Loucy (cell line): ENCODE measurements around the gene SLC38A3.

Source experiments
- H2AFZ ChIP-seq: fragments of 200-600 bp; sonication (generic); 2 replicates; pipeline ENCODE4 v1.6.0; 2016; ENCODE audit warnings: antibody characterized with exemption, mild to moderate bottlenecking, low read length, moderate library complexity
- H3F3A ChIP-seq: fragments of 200-600 bp; 2 replicates; pipeline ENCODE4 v1.6.0; 2016; ENCODE audit warnings: antibody characterized with exemption, low read depth, mild to moderate bottlenecking
- H3K27me3 ChIP-seq: fragments of 200-600 bp; sonication (generic); 2 replicates; pipeline ENCODE4 v1.6.1; 2014; ENCODE audit warnings: low read length, mild to moderate bottlenecking; ENCODE audit not compliant: insufficient read depth, poor library complexity, severe bottlenecking
- H3K36me3 ChIP-seq: fragments of 200-600 bp; sonication (generic); 2 replicates; pipeline ENCODE4 v1.6.1; 2016; ENCODE audit warnings: low read length; ENCODE audit not compliant: insufficient read depth
- H3K4me1 ChIP-seq: fragments of 200-600 bp; sonication (generic); 2 replicates; pipeline ENCODE4 v1.5.1; 2014; ENCODE audit warnings: low read length, mild to moderate bottlenecking; ENCODE audit not compliant: insufficient read depth, poor library complexity, severe bottlenecking
- H3K4me2 ChIP-seq: fragments of 200-600 bp; sonication (generic); 2 replicates; pipeline ENCODE4 v1.6.0; 2014; ENCODE audit warnings: antibody characterized with exemption, low read length, low read depth, mild to moderate bottlenecking; ENCODE audit not compliant: poor library complexity, severe bottlenecking
- H3K4me3 ChIP-seq: fragments of 200-600 bp; sonication (generic); 2 replicates; pipeline ENCODE4 v1.5.1; 2014; ENCODE audit warnings: low read length, mild to moderate bottlenecking, mixed read lengths; ENCODE audit not compliant: poor library complexity, severe bottlenecking
- H3K79me2 ChIP-seq: fragments of 200-600 bp; sonication (generic); 2 replicates; pipeline ENCODE4 v1.6.1; 2014; ENCODE audit warnings: low read length; ENCODE audit not compliant: insufficient read depth
- H3K9ac ChIP-seq: fragments of 200-600 bp; sonication (generic); 2 replicates; pipeline ENCODE4 v1.6.0; 2014; ENCODE audit warnings: mild to moderate bottlenecking, low read depth, low read length, moderate library complexity; ENCODE audit not compliant: poor library complexity, severe bottlenecking
- H3K9me2 ChIP-seq: fragments of 200-600 bp; sonication (generic); replicated peaks from 2 replicates; pipeline ENCODE4 v1.6.1; 2016; ENCODE audit warnings: low read depth, low read length, mixed read lengths
- H3K9me3 ChIP-seq: fragments of 200-600 bp; sonication (generic); 2 replicates; pipeline ENCODE4 v1.6.1; 2014; ENCODE audit warnings: mild to moderate bottlenecking, antibody characterized with exemption, low read length, low read depth; ENCODE audit not compliant: insufficient read depth
- H4K20me1 ChIP-seq: fragments of 200-600 bp; sonication (generic); 2 replicates; pipeline ENCODE4 v1.6.0; 2014; ENCODE audit warnings: antibody characterized with exemption, low read length, mild to moderate bottlenecking; ENCODE audit not compliant: insufficient read depth, poor library complexity, severe bottlenecking
- EZH2phosphoT487 ChIP-seq: fragments of 200-600 bp; IDR thresholded peaks from 2 replicates; pipeline ENCODE4 v1.6.1; 2018; ENCODE audit warnings: antibody characterized with exemption, mild to moderate bottlenecking, moderate library complexity, borderline replicate concordance
- TF ChIP-seq, protein P1 (sequence below): fragments of 200-600 bp; sonication (generic); conservative IDR thresholded peaks from 2 replicates; pipeline ENCODE4 v1.5.1; 2014; ENCODE audit warnings: mild to moderate bottlenecking, antibody characterized with exemption, low read length

SLC38A3 gene

DNA sequence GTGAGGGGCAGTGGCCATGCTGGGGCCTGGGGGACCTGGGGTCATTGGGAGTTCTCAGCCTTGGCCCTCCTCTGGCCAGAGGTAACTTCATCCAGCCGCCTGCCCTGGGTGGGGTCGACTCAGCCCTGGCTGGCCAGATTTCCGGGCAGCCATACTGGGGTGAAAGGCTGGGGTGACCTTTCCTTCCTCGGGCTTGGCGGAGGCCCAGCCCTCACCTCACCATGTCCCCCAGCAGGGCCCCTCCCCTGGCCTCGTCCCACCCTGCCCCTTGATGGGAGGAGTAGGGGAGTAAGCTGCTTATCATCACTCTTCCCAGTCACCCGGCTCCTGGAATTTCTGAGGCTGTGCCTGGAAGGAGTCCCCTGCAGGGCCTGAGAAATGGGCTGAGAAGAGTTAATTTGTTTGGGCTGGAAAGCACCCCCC, 44.5 kb upstream of the SLC38A3 start:
- H3K4me2 ChIP-seq, result no peak overlapping the region
- no peaks in the 10 kb centered on the region for H3K27me3 ChIP-seq
- H3K9me2 ChIP-seq, result no peaks in the 10 kb centered on the region
- H3K36me3 ChIP-seq, result no peaks in the 10 kb centered on the region
- H2AFZ ChIP-seq, result no peak overlapping the region
- no peaks in the 10 kb centered on the region for H3K79me2 ChIP-seq
- H3K9ac ChIP-seq, result no peak overlapping the region
- peaks cover 25% of the 10 kb centered on the region for H3K4me1 ChIP-seq
- H3F3A ChIP-seq, result no peaks in the 10 kb centered on the region
- no peaks in the 10 kb centered on the region for H3K9me3 ChIP-seq
- H3K4me3 ChIP-seq, result no peak overlapping the region
- no peaks in the 10 kb centered on the region for H4K20me1 ChIP-seq
- no peak for TF ChIP-seq EZH2phosphoT487

DNA sequence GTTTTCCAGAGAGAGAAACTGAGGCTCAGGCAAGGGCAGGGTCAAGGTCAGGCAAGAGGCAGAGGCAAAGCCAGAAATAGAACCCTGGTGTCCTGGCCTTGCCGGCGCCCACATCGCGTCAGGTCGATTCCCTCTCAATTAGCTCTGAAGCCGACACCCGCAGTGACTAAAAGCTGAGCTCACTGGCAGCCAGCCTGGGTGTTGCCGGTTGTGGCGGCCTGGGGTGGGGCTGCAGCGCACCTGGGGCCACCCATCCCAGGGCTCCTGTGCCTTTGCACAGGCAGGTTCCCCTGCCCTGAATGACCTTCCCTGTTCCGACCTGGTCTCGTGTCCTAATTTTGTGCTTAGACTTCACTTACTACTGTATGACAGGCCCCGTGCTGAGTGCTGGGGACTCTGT, 43.8 kb upstream of the SLC38A3 start:
- Histone ChIP-seq H3K4me3 (no peak overlapping the region), H3K4me1 (peaks cover 25% of the 10 kb centered on the region), H3K9me3 (no peaks in the 10 kb centered on the region), H3K27me3 (no peaks in the 10 kb centered on the region), H3K9me2 (no peaks in the 10 kb centered on the region), H3F3A (no peaks in the 10 kb centered on the region), H3K9ac (no peak overlapping the region), H4K20me1 (no peaks in the 10 kb centered on the region), H2AFZ (no peak overlapping the region), H3K4me2 (no peak overlapping the region), H3K36me3 (no peaks in the 10 kb centered on the region), H3K79me2 (no peaks in the 10 kb centered on the region)
- TF ChIP-seq EZH2phosphoT487, result no peak
- TF ChIP-seq, protein P1, sequence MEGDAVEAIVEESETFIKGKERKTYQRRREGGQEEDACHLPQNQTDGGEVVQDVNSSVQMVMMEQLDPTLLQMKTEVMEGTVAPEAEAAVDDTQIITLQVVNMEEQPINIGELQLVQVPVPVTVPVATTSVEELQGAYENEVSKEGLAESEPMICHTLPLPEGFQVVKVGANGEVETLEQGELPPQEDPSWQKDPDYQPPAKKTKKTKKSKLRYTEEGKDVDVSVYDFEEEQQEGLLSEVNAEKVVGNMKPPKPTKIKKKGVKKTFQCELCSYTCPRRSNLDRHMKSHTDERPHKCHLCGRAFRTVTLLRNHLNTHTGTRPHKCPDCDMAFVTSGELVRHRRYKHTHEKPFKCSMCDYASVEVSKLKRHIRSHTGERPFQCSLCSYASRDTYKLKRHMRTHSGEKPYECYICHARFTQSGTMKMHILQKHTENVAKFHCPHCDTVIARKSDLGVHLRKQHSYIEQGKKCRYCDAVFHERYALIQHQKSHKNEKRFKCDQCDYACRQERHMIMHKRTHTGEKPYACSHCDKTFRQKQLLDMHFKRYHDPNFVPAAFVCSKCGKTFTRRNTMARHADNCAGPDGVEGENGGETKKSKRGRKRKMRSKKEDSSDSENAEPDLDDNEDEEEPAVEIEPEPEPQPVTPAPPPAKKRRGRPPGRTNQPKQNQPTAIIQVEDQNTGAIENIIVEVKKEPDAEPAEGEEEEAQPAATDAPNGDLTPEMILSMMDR, result no peak

- H4K20me1 ChIP-seq, result no peaks in the 10 kb centered on the region
- no peaks in the 10 kb centered on the region for H3K79me2 ChIP-seq
- no peaks in the 10 kb centered on the region for H3K9me3 ChIP-seq
- no peak overlapping the region for H3K4me3 ChIP-seq
- no peaks in the 10 kb centered on the region for H3K27me3 ChIP-seq
- H3K4me2 ChIP-seq, result no peak overlapping the region
- H3K36me3 ChIP-seq, result no peaks in the 10 kb centered on the region
- no peaks in the 10 kb centered on the region for H3F3A ChIP-seq
- no peaks in the 10 kb centered on the region for H3K9me2 ChIP-seq
- TF ChIP-seq EZH2phosphoT487, result no peak
- TF ChIP-seq, protein P1, result no peak
- no peak overlapping the region for H3K9ac ChIP-seq
- no peak overlapping the region for H2AFZ ChIP-seq
- peaks cover 25% of the 10 kb centered on the region for H3K4me1 ChIP-seq
Observed at GRCh38 chr3:50162034-50162883, 42.8 kb upstream of the SLC38A3 start.
